ENCODE data around the gene CTSG.

DNA sequence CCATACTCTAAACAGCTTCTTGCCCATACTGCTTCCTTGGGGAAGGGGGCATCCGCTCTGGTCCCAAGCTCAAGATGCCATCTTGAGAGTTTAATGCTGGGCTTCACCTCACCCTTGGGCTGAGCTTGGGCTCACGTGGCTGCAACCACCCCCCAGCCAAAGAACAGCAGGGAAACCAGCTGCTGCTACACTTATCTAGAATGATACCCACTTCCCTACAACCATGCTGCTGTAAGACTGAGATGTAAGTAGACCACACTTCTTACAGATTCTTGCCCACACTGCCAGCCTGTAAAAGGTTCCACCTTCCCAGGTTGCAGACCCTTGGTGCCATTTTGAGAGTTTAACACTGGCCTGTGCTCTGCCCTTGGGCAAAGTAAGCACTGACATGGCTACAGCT is 9.7 kb downstream of the CTSG start:
- TF ChIP-seq SMC3 (IDR thresholded peaks at IDR 0.05; ENCODE audit: borderline replicate concordance, low read length) (no peak), ZNF622 (IDR thresholded peaks at IDR 0.05) (no peak), CEBPB (IDR thresholded peaks at IDR 0.05; ENCODE audit: borderline replicate concordance in 1 of 2, low read depth in 2 of 2, low read length in 2 of 2) (no peak)
- TF ChIP-seq, protein P1, sequence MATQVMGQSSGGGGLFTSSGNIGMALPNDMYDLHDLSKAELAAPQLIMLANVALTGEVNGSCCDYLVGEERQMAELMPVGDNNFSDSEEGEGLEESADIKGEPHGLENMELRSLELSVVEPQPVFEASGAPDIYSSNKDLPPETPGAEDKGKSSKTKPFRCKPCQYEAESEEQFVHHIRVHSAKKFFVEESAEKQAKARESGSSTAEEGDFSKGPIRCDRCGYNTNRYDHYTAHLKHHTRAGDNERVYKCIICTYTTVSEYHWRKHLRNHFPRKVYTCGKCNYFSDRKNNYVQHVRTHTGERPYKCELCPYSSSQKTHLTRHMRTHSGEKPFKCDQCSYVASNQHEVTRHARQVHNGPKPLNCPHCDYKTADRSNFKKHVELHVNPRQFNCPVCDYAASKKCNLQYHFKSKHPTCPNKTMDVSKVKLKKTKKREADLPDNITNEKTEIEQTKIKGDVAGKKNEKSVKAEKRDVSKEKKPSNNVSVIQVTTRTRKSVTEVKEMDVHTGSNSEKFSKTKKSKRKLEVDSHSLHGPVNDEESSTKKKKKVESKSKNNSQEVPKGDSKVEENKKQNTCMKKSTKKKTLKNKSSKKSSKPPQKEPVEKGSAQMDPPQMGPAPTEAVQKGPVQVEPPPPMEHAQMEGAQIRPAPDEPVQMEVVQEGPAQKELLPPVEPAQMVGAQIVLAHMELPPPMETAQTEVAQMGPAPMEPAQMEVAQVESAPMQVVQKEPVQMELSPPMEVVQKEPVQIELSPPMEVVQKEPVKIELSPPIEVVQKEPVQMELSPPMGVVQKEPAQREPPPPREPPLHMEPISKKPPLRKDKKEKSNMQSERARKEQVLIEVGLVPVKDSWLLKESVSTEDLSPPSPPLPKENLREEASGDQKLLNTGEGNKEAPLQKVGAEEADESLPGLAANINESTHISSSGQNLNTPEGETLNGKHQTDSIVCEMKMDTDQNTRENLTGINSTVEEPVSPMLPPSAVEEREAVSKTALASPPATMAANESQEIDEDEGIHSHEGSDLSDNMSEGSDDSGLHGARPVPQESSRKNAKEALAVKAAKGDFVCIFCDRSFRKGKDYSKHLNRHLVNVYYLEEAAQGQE (IDR thresholded peaks at IDR 0.05; ENCODE audit: low read depth, low read length), result no peak
